ENCODE data around the gene PRR22. TPM values are rescaled to one million over a fixed set of nuclear protein-coding genes. Genes with fewer than 3 reads are reported as not detected.

Gene PRR22
- total RNA-seq, 4 donors from 2014 or later = 1.6 to 3.5 TPM; not detected in 2

- H3K4me1 ChIP-seq = no peaks in the 10 kb centered on the region
- no peak for DNase-seq
- intact Hi-C loops (cut with DNase I; ENCODE audit: low total_unique reads) = no loop called here
- H3K4me3 ChIP-seq = no peak overlapping the region
- H3K27ac ChIP-seq = no peak overlapping the region
- H3K9me3 ChIP-seq = no peaks in the 10 kb centered on the region
- H3K36me3 ChIP-seq = no peaks in the 10 kb centered on the region
- H3K27me3 ChIP-seq = no peaks in the 10 kb centered on the region
- TF ChIP-seq POLR2A (IDR thresholded peaks at IDR 0.05) = no peak
- TF ChIP-seq CTCF (IDR thresholded peaks at IDR 0.05) = no peak
Measured at GRCh38 chr19:5811117-5811516, 26.6 kb upstream of the PRR22 start.

- TF ChIP-seq CTCF (IDR thresholded peaks at IDR 0.05) (no peak), POLR2A (IDR thresholded peaks at IDR 0.05) (no peak)
- H3K4me3 ChIP-seq = no peak overlapping the region
- no peaks in the 10 kb centered on the region for H3K36me3 ChIP-seq
- intact Hi-C loops (cut with DNase I; ENCODE audit: low total_unique reads) = no loop called here
- no peaks in the 10 kb centered on the region for H3K9me3 ChIP-seq
- peaks cover 2 to 6% of the 10 kb centered on the region in 2 donors for H3K27me3 ChIP-seq
- no peaks in the 10 kb centered on the region for H3K4me1 ChIP-seq
- DNase-seq = no peak
- H3K27ac ChIP-seq = no peak overlapping the region
Measured at GRCh38 chr19:5809469-5809868, 24.9 kb upstream of the PRR22 start.

DNA sequence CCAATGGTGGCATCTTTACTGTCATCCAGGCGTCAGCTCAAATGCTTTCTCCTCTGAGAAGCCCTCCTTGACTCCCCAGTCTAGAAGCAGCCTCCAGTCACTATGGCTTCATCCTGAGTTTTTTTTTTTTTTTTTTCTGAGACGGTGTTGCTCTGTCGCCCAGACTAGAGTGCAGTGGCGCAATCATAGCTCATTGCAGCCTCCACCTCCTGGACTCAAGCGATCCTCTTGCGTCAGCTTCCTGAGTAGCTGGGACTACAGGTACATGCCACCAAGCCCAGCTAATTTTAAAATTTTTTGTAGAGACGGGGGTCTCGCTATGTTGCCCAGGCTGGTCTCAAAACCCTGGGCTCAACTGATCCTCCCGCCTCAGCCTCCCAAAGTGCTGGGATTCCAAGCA lies 24.5 kb upstream of the PRR22 start:
- no peak overlapping the region for H3K27ac ChIP-seq
- H3K9me3 ChIP-seq = no peaks in the 10 kb centered on the region
- H3K4me3 ChIP-seq = no peak overlapping the region
- DNase-seq = no peak
- H3K27me3 ChIP-seq = peaks cover 6% of the 10 kb centered on the region in 2 donors
- intact Hi-C loops (cut with DNase I; ENCODE audit: low total_unique reads) = no loop called here
- H3K36me3 ChIP-seq = no peaks in the 10 kb centered on the region
- TF ChIP-seq POLR2A (IDR thresholded peaks at IDR 0.05) (no peak), CTCF (IDR thresholded peaks at IDR 0.05) (no peak)
- H3K4me1 ChIP-seq = no peaks in the 10 kb centered on the region

DNA sequence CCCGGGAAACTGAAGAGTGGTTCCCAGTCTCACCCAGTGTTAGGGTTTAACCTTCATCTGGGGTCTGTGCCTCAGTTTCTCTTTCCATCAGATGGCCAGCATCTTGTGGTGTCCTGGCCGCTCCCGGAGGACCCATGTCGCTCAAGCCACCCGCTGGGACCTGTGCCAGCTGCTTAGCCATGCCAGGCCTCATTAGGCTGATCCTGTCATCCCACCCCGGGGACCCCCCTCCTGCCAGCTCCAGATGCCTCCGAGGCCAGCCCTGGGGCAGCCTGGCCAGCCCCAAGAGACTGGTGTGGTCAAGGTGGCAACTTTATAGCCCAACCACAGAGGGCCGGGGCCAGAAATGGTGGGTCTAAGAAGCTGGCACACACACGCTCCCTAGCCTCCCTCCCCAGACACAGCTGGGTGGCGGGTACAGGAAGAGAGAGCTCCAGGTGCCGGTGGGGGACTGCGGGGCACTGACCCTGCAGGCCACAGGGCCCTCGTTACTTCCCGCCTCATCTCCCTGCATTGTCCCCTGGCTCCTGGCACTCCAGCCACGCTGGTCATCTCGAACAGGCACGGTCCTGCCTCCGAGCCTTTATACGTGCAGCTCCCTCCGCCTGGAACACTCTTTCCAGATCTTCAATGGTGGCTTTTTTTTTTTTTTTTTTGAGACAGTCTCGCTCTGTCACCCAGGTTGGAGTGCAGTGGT lies 23.7 kb upstream of the PRR22 start:
- no peak for DNase-seq
- H3K4me3 ChIP-seq = no peak overlapping the region
- intact Hi-C loops (cut with DNase I; ENCODE audit: low total_unique reads) = no loop called here
- no peak overlapping the region for H3K27ac ChIP-seq
- H3K4me1 ChIP-seq = no peaks in the 10 kb centered on the region
- H3K27me3 ChIP-seq = peaks cover 6 to 12% of the 10 kb centered on the region in 2 donors
- H3K9me3 ChIP-seq = no peaks in the 10 kb centered on the region
- TF ChIP-seq POLR2A (IDR thresholded peaks at IDR 0.05) (no peak), CTCF (IDR thresholded peaks at IDR 0.05) (no peak)
- no peaks in the 10 kb centered on the region for H3K36me3 ChIP-seq

- no peak for DNase-seq
- intact Hi-C loops (cut with DNase I; ENCODE audit: low total_unique reads) = no loop called here
- H3K9me3 ChIP-seq = no peaks in the 10 kb centered on the region
- no peak overlapping the region for H3K27ac ChIP-seq
- H3K36me3 ChIP-seq = no peaks in the 10 kb centered on the region
- no peak overlapping the region for H3K4me3 ChIP-seq
- peaks cover 11 to 14% of the 10 kb centered on the region in 2 donors for H3K27me3 ChIP-seq
- no peak for TF ChIP-seq CTCF (IDR thresholded peaks at IDR 0.05)
- no peak for TF ChIP-seq POLR2A (IDR thresholded peaks at IDR 0.05)
- no peaks in the 10 kb centered on the region for H3K4me1 ChIP-seq
Measured at GRCh38 chr19:5806905-5807304, 22.4 kb upstream of the PRR22 start.

All from uterus (tissue), 4 donors.